Activated naive CD4-positive, alpha-beta T cell treated with anti-CD3 and anti-CD28 coated beads, Interleukin-2, amount 10 ng/mL, durations not matched to agents 7 days and 5 days (primary cell): ENCODE data around the gene RIN2.

Experiments used
- CTCF ChIA-PET: fragments of 350-600 bp; sonication (Branson Sonifier 250); formaldehyde crosslinking; loops from one replicate; lab custom pipeline; 2021; ENCODE audit warnings: antibody characterized with exemption; lab: Charles Lee
- DNase-seq: peaks from one replicate; pipeline ENCODE4 v3.0.0-alpha.2; 2020
- H3K27ac Mint-ChIP-seq: one replicate; pipeline ENCODE4 v1.8.0; 2021; ENCODE audit warnings: mild to moderate bottlenecking, moderate library complexity, mixed read lengths
- H3K27me3 Mint-ChIP-seq: one replicate; pipeline ENCODE4 v1.8.0; 2021; ENCODE audit warnings: mild to moderate bottlenecking, mixed read lengths
- H3K36me3 Mint-ChIP-seq: one replicate; pipeline ENCODE4 v1.8.0; 2021; ENCODE audit warnings: mixed read lengths
- H3K4me1 Mint-ChIP-seq: one replicate; pipeline ENCODE4 v1.8.0; 2021; ENCODE audit warnings: mixed read lengths
- H3K4me3 Mint-ChIP-seq: one replicate; pipeline ENCODE4 v1.8.0; 2021; ENCODE audit warnings: mild to moderate bottlenecking, moderate library complexity, mixed read lengths
- H3K9me3 Mint-ChIP-seq: one replicate; pipeline ENCODE4 v1.8.0; 2021; ENCODE audit warnings: mixed read lengths

RIN2 gene

DNA sequence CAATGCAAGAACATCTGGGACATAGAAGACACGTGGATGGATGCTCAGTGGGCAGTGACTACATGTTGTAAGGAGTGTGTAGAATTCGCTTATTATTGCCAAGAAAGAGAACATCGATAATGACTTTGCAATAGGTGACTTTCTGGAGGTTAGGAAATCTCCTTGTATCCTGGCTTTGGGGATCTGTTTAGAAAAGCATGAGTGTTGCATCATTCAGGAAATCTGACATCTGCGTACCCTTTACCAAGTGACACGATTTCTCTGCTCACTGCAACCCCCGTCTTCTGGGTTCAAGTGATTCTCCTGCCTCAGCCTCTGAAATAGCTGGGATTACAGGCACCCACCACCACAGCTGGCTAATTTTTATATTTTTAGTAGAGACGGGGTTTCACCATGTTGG lies 23.2 kb downstream of the RIN2 start:
- no peaks in the 10 kb centered on the region for H3K27me3 Mint-ChIP-seq
- H3K9me3 Mint-ChIP-seq, result no peaks in the 10 kb centered on the region
- CTCF ChIA-PET, result no interaction called here
- H3K36me3 Mint-ChIP-seq, result no peaks in the 10 kb centered on the region
- no peak for DNase-seq
- H3K4me3 Mint-ChIP-seq, result no peak overlapping the region
- no peaks in the 10 kb centered on the region for H3K4me1 Mint-ChIP-seq
- no peak overlapping the region for H3K27ac Mint-ChIP-seq

DNA sequence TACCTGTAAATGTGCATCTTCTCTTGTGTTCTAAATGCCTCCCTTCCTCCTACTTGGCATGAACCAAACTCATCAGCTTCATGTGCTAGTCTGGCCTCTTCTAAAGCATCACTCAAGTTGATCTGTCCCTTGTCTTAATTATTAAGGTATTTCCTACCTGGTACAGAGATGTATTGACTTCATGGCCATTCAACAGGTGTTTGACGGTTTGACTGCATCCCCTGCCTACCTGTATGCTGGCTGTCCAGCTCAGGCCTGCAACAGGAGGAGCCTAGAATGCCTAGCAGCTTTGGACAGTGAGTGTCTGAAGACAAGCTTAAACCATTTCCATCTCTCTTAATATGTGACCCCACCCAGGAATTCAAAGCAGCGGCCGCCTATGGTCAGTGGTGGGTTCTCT lies 24.6 kb downstream of the RIN2 start:
- Mint-ChIP-seq H3K9me3 (no peaks in the 10 kb centered on the region), H3K4me1 (no peaks in the 10 kb centered on the region), H3K27me3 (no peaks in the 10 kb centered on the region), H3K36me3 (no peaks in the 10 kb centered on the region), H3K27ac (no peak overlapping the region), H3K4me3 (no peak overlapping the region)
- CTCF ChIA-PET, result interaction anchor here (0.9 to 1.0 kb wide), 3 partner anchors 10 to 208 kb away, joined by 3 to 4 read pairs (median 4); no protein-coding TSS in a partner anchor
- DNase-seq, result no peak

- Mint-ChIP-seq H3K36me3 (no peaks in the 10 kb centered on the region), H3K4me3 (no peak overlapping the region), H3K9me3 (peaks cover 1% of the 10 kb centered on the region), H3K27ac (no peak overlapping the region), H3K4me1 (no peaks in the 10 kb centered on the region), H3K27me3 (no peaks in the 10 kb centered on the region)
- CTCF ChIA-PET, result no interaction called here
- DNase-seq, result no peak
Observed at GRCh38 chr20:19783966-19784401, 25.9 kb downstream of the RIN2 start.

DNA sequence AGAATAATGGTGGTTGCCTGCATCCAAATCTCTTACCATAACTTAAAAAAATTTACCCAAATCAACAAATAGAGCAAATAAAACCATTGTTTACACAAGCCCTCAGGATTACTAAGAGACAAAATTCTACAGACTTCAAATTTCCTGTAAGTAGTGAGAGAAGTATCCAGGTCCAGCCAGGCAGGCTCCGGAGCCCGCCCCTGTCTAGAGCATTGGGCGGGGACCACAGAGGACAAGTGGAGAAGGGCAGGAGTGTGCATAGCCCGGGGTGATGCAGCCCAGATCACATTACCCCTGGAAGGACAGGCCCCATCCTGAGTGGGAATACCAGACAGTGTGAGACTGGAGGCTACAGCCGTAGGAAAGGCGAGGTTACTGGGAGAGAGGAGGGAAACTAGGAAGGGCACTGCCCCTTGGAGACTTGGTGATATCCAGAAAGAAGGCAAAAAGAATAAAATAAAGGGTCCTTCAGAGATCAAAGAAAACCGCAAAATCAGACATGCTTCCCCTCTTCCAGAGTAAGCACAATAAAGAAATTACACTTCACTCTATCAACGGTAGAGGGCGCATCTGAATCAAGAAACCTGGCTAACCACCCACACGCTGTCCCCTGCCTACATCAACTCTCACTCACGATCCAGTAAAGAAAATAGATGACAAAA lies 26.6 kb downstream of the RIN2 start:
- H3K27ac Mint-ChIP-seq, result no peak overlapping the region
- H3K4me1 Mint-ChIP-seq, result no peaks in the 10 kb centered on the region
- DNase-seq, result peak; percentile 25
- H3K9me3 Mint-ChIP-seq, result peaks cover 1% of the 10 kb centered on the region
- CTCF ChIA-PET, result interaction anchor here (0.7 to 3.3 kb wide), 5 partner anchors 13 to 210 kb away, joined by 3 to 9 read pairs (median 3); no protein-coding TSS in a partner anchor
- H3K4me3 Mint-ChIP-seq, result no peak overlapping the region
- H3K27me3 Mint-ChIP-seq, result no peaks in the 10 kb centered on the region
- no peaks in the 10 kb centered on the region for H3K36me3 Mint-ChIP-seq

GRCh38 chr20:19785173-19785982 lies 27.3 kb downstream of the RIN2 start:
- Mint-ChIP-seq H3K27ac (no peak overlapping the region), H3K27me3 (peaks cover 4% of the 10 kb centered on the region), H3K9me3 (peaks cover 1% of the 10 kb centered on the region), H3K4me3 (no peak overlapping the region), H3K36me3 (no peaks in the 10 kb centered on the region), H3K4me1 (no peaks in the 10 kb centered on the region)
- no peak for DNase-seq
- CTCF ChIA-PET, result interaction anchor here (0.7 to 3.3 kb wide), 5 partner anchors 12 to 209 kb away, joined by 3 to 9 read pairs (median 3); no protein-coding TSS in a partner anchor

DNA sequence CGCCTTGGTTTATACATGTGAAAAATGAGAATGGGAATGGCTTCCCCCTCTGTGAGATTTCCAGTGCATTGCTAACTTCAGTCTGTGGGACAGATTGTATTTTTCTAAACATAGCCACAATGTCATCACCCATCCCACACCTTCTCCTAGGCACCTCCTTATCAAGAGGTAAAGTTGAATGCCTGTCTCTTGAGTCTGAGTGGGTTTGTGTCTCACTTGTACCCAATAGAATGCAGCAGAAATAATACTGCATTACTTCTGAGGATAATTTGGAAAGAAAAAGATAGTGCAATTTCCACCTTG lies 27.9 kb downstream of the RIN2 start:
- CTCF ChIA-PET, result interaction anchor here (1.1 to 3.3 kb wide), 2 partner anchors 12 to 209 kb away, joined by 3 to 9 read pairs; no protein-coding TSS in a partner anchor
- H3K27ac Mint-ChIP-seq, result no peak overlapping the region
- H3K27me3 Mint-ChIP-seq, result peaks cover 4% of the 10 kb centered on the region
- no peak overlapping the region for H3K4me3 Mint-ChIP-seq
- H3K9me3 Mint-ChIP-seq, result peaks cover 1% of the 10 kb centered on the region
- H3K36me3 Mint-ChIP-seq, result no peaks in the 10 kb centered on the region
- H3K4me1 Mint-ChIP-seq, result no peaks in the 10 kb centered on the region
- no peak for DNase-seq

GRCh38 chr20:19786311-19786710 lies 28.3 kb downstream of the RIN2 start:
- no peaks in the 10 kb centered on the region for H3K36me3 Mint-ChIP-seq
- no peaks in the 10 kb centered on the region for H3K4me1 Mint-ChIP-seq
- H3K9me3 Mint-ChIP-seq, result peaks cover 1% of the 10 kb centered on the region
- H3K27ac Mint-ChIP-seq, result no peak overlapping the region
- peaks cover 4% of the 10 kb centered on the region for H3K27me3 Mint-ChIP-seq
- CTCF ChIA-PET, result interaction anchor here (1.0 to 3.3 kb wide), 2 partner anchors 41 to 208 kb away, joined by 3 to 9 read pairs; no protein-coding TSS in a partner anchor
- no peak for DNase-seq
- no peak overlapping the region for H3K4me3 Mint-ChIP-seq

- CTCF ChIA-PET, result interaction anchor here (0.7 to 3.3 kb wide), 3 partner anchors 39 to 793 kb away, joined by 3 to 9 read pairs (median 3); no protein-coding TSS in a partner anchor
- Mint-ChIP-seq H3K36me3 (no peaks in the 10 kb centered on the region), H3K27me3 (peaks cover 4% of the 10 kb centered on the region), H3K27ac (no peak overlapping the region), H3K4me1 (no peaks in the 10 kb centered on the region), H3K9me3 (peaks cover 1% of the 10 kb centered on the region), H3K4me3 (no peak overlapping the region)
- no peak for DNase-seq
Observed at GRCh38 chr20:19787366-19787765, 29.3 kb downstream of the RIN2 start.

DNA sequence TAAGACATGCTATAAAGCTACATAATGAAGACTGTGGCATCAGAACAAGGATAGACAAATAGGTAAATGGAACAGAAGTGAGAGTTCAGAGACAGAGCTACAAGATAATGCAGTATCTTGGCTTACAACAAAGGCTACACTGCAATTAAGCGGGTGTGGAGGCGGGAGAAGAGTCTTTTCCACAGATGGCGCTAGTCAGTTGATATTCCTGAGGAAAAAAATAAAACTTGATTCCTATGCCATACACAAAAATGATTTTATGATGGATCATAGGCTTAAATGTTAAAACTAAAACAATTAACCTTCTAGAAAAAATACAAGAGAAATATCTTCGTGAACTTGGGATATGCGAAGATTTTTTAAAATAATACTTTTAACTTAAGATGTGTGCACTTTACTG lies 31.0 kb downstream of the RIN2 start:
- Mint-ChIP-seq H3K27me3 (peaks cover 4% of the 10 kb centered on the region), H3K4me3 (no peak overlapping the region), H3K4me1 (no peaks in the 10 kb centered on the region), H3K27ac (no peak overlapping the region), H3K36me3 (no peaks in the 10 kb centered on the region), H3K9me3 (peaks cover 1% of the 10 kb centered on the region)
- DNase-seq, result no peak
- CTCF ChIA-PET, result no interaction called here

DNA sequence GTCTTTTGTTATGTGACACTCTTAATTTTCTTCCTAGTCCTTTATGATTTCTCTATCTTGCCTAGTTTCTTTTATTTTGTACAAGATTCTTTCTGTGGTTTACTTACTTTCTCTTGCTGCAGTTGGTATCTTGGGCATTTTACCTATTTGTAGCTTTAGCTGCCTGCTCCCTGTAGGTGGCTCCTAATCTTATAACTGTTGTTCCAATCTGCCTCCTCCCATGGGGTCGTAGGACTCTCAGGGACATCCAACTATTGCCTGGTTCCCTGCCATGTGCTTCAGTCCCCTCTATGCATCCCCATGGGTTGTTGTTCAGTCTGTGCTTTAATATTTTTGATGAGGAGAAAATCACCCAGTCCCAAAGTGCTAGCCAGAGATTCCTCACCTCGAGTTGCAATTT lies 31.4 kb downstream of the RIN2 start:
- Mint-ChIP-seq H3K27me3 (peaks cover 4% of the 10 kb centered on the region), H3K4me3 (no peak overlapping the region), H3K27ac (no peak overlapping the region), H3K9me3 (peaks cover 1% of the 10 kb centered on the region), H3K36me3 (no peaks in the 10 kb centered on the region), H3K4me1 (no peaks in the 10 kb centered on the region)
- no peak for DNase-seq
- CTCF ChIA-PET, result no interaction called here

- Mint-ChIP-seq H3K27ac (no peak overlapping the region), H3K9me3 (peaks cover 1% of the 10 kb centered on the region), H3K4me1 (no peaks in the 10 kb centered on the region), H3K4me3 (no peak overlapping the region), H3K36me3 (no peaks in the 10 kb centered on the region), H3K27me3 (peaks cover 8% of the 10 kb centered on the region)
- CTCF ChIA-PET, result interaction anchor here (0.9 kb wide), 1 partner anchor 9 kb away, joined by 4 read pairs; no protein-coding TSS in a partner anchor
- no peak for DNase-seq
Observed at GRCh38 chr20:19791887-19792286, 33.8 kb downstream of the RIN2 start.

DNA sequence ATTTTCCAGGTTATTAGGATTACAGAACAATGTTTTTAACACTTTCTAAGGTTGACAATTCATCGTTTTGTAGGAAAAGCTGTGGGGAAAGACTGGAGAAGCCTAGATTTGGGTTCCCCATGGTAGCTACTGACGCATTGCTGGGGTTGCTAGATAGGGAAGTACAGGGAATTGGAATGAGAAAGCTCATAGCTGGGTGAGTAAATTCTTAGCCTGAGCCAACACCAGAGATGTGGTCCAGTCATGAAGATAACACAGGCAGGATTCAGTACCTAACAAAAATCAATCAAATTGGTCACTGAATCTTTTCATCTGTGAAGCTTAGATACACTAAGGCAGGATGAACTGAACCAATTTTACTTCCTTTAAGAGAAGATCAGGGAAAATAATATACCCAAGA lies 35.7 kb downstream of the RIN2 start:
- DNase-seq, result no peak
- Mint-ChIP-seq H3K36me3 (no peaks in the 10 kb centered on the region), H3K27me3 (peaks cover 8% of the 10 kb centered on the region), H3K27ac (no peak overlapping the region), H3K4me3 (no peak overlapping the region), H3K4me1 (no peaks in the 10 kb centered on the region), H3K9me3 (peaks cover 1% of the 10 kb centered on the region)
- CTCF ChIA-PET, result no interaction called here

DNA sequence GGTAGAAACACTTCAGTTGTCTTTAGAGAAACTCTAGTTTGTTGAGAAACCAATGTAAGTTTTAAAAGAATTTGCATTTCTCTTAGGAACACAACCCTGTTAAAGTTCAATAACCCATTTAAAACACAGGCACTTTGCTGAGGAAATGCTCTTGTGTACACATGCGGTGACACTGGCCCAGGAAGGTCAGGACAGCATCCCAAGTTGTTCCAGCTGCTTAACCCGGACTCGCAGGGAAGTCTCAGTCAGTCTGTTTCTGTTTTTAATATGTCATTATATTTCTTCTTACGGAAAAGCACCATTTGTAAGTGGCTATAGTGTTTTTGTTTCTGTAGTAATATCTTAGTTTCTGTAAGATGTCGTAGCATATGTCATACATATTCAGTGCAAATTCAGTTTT lies 36.9 kb downstream of the RIN2 start:
- no peak overlapping the region for H3K27ac Mint-ChIP-seq
- no peak for DNase-seq
- H3K27me3 Mint-ChIP-seq, result peaks cover 7% of the 10 kb centered on the region
- no peaks in the 10 kb centered on the region for H3K36me3 Mint-ChIP-seq
- H3K4me1 Mint-ChIP-seq, result no peaks in the 10 kb centered on the region
- no peak overlapping the region for H3K4me3 Mint-ChIP-seq
- CTCF ChIA-PET, result no interaction called here
- H3K9me3 Mint-ChIP-seq, result no peaks in the 10 kb centered on the region

DNA sequence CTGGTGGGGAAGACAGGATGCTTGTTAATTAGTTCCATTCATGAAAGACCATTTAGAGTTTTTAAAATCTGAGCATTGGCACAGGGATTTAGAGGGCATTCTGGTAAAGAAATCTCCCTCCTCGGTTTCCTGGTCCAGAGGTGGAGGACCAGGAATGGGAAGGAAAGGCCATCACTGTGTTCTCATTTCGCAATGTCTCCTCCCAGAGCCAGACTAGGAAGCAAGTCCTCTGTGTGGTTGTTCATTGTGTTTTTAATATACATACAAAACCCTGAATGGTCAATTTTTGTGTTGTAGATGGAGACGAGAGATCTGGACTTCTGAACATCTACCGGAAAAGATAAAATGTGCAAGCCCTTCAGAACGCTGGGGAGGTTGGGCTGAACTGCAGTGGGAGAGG lies 41.3 kb downstream of the RIN2 start:
- Mint-ChIP-seq H3K27me3 (peaks cover 4% of the 10 kb centered on the region), H3K36me3 (no peaks in the 10 kb centered on the region), H3K4me3 (no peak overlapping the region), H3K27ac (no peak overlapping the region), H3K4me1 (no peaks in the 10 kb centered on the region), H3K9me3 (no peaks in the 10 kb centered on the region)
- DNase-seq, result no peak
- CTCF ChIA-PET, result no interaction called here
